Activated CD8-positive, alpha-beta T cell treated with anti-CD3 and anti-CD28 coated beads for 36 hours (primary cell): Measurements from ENCODE around the gene LRPPRC. TPM values are rescaled to one million over a fixed set of nuclear protein-coding genes. Genes with fewer than 3 reads are reported as not detected.

Experiments
- ATAC-seq: fragments of 200-7000 bp; cut with Tn5 transposase; one replicate; pipeline ENCODE4 v1.10.0; 2021; ENCODE audit warnings: mild to moderate bottlenecking, moderate library complexity
- CTCF ChIA-PET: fragments of 350-600 bp; sonication (Branson Sonifier 250); formaldehyde crosslinking; loops from one replicate; lab custom pipeline; 2021; ENCODE audit warnings: antibody characterized with exemption; lab: Charles Lee
- POLR2A ChIA-PET: fragments of 350-600 bp; sonication (Branson Sonifier 250); formaldehyde crosslinking; loops from one replicate; lab custom pipeline; 2021; ENCODE audit warnings: antibody characterized with exemption; lab: Charles Lee
- DNase-seq: peaks from one replicate; pipeline ENCODE4 v3.0.0-alpha.2; 2020
- H3K27ac Mint-ChIP-seq: one replicate; pipeline ENCODE4 v1.8.0; 2021; ENCODE audit warnings: mild to moderate bottlenecking, mixed read lengths
- H3K27me3 Mint-ChIP-seq: one replicate; pipeline ENCODE4 v1.8.0; 2021; ENCODE audit warnings: mixed read lengths
- H3K36me3 Mint-ChIP-seq: one replicate; pipeline ENCODE4 v1.8.0; 2021; ENCODE audit warnings: low read depth, mixed read lengths
- H3K4me1 Mint-ChIP-seq: one replicate; pipeline ENCODE4 v1.8.0; 2021; ENCODE audit warnings: low read depth, mixed read lengths
- H3K4me3 Mint-ChIP-seq: one replicate; pipeline ENCODE4 v1.8.0; 2021; ENCODE audit warnings: mild to moderate bottlenecking, moderate library complexity, mixed read lengths
- H3K9me3 Mint-ChIP-seq: one replicate; pipeline ENCODE4 v1.8.0; 2021; ENCODE audit warnings: mixed read lengths
- CTCF ChIP-seq: fragments of 200-600 bp; IDR thresholded peaks from one replicate; pipeline ENCODE4 v1.8.0; 2022; ENCODE audit warnings: antibody characterized with exemption, mild to moderate bottlenecking
- intact Hi-C: fragments of 100-400 bp; cut with micrococcal nuclease; formaldehyde crosslinking; loops from one replicate; pipeline ENCODE4 v1.10.0; 2022
- total RNA-seq, 2 experiments: library from RNA; stranded (reverse); gene quantifications; one replicate each; pipeline ENCODE4 v1.2.3, GENCODE V29; 2021

Gene LRPPRC
- total RNA-seq, 2 experiments from 2014 or later = 207 to 225 TPM

GRCh38 chr2:43986600-43986999, 9.2 kb downstream of the LRPPRC start:
- intact Hi-C loops = no loop called here
- DNase-seq (no peak), ATAC-seq (no peak)
- Mint-ChIP-seq H3K4me3 (no peak overlapping the region), H3K27me3 (no peaks in the 10 kb centered on the region), H3K4me1 (peaks cover 43% of the 10 kb centered on the region), H3K27ac (peak overlapping the region; percentile 43), H3K36me3 (peaks cover 47% of the 10 kb centered on the region), H3K9me3 (no peaks in the 10 kb centered on the region)
- ChIA-PET POLR2A (interaction anchor here (0.8 to 1.7 kb wide), 3 partner anchors 8 to 31 kb away, joined by 3 to 8 read pairs (median 3); partner anchors contain the start of gene LRPPRC), CTCF (interaction anchor here (1.3 kb wide), 1 partner anchor 84 kb away, joined by 3 read pairs; no protein-coding TSS in a partner anchor)
- no peak for TF ChIP-seq CTCF

GRCh38 chr2:43985359-43985758, 10.4 kb downstream of the LRPPRC start:
- H3K4me1 Mint-ChIP-seq = peaks cover 44% of the 10 kb centered on the region
- no peak overlapping the region for H3K4me3 Mint-ChIP-seq
- ATAC-seq (no peak), DNase-seq (no peak)
- POLR2A ChIA-PET = interaction anchor here (0.8 to 1.7 kb wide), 2 partner anchors 10 to 44 kb away, joined by 4 to 8 read pairs; partner anchors contain the start of gene LRPPRC
- intact Hi-C loops = no loop called here
- no peak for TF ChIP-seq CTCF
- no peaks in the 10 kb centered on the region for H3K9me3 Mint-ChIP-seq
- H3K27me3 Mint-ChIP-seq = no peaks in the 10 kb centered on the region
- H3K36me3 Mint-ChIP-seq = peaks cover 45% of the 10 kb centered on the region
- H3K27ac Mint-ChIP-seq = peak overlapping the region; percentile 79
- CTCF ChIA-PET = interaction anchor here (1.3 kb wide), 1 partner anchor 83 kb away, joined by 3 read pairs; no protein-coding TSS in a partner anchor

GRCh38 chr2:43984533-43984932, 11.3 kb downstream of the LRPPRC start:
- H3K4me1 Mint-ChIP-seq = peaks cover 40% of the 10 kb centered on the region
- no peaks in the 10 kb centered on the region for H3K9me3 Mint-ChIP-seq
- no peaks in the 10 kb centered on the region for H3K27me3 Mint-ChIP-seq
- ChIA-PET POLR2A (interaction anchor here (0.6 to 3.5 kb wide), 2 partner anchors 12 to 40 kb away, joined by 3 to 14 read pairs; partner anchors contain the start of gene LRPPRC), CTCF (no interaction called here)
- intact Hi-C loops = no loop called here
- ATAC-seq = no peak
- no peak for TF ChIP-seq CTCF
- H3K4me3 Mint-ChIP-seq = no peak overlapping the region
- H3K36me3 Mint-ChIP-seq = peaks cover 47% of the 10 kb centered on the region
- H3K27ac Mint-ChIP-seq = no peak overlapping the region
- DNase-seq = no peak

GRCh38 chr2:43980902-43981301, 14.9 kb downstream of the LRPPRC start:
- H3K36me3 Mint-ChIP-seq = peaks cover 44% of the 10 kb centered on the region
- no peak for ATAC-seq
- CTCF ChIA-PET = interaction anchor here (0.6 kb wide), 1 partner anchor 88 kb away, joined by 3 read pairs; no protein-coding TSS in a partner anchor

More at GRCh38 chr2:43980902-43981301, 14.9 kb downstream of the LRPPRC start:
- Mint-ChIP-seq H3K4me1 (peaks cover 32% of the 10 kb centered on the region), H3K27me3 (no peaks in the 10 kb centered on the region), H3K27ac (peak overlapping the region; percentile 67), H3K4me3 (no peak overlapping the region), H3K9me3 (no peaks in the 10 kb centered on the region)
- peak; percentile 26 for DNase-seq
- POLR2A ChIA-PET = interaction anchor here (0.7 to 1.5 kb wide), 2 partner anchors 16 to 1563 kb away, joined by 4 read pairs; no protein-coding TSS in a partner anchor
- TF ChIP-seq CTCF = no peak
- intact Hi-C loops = no loop called here
